Body of pancreas (tissue), 4 donors: ENCODE measurements around the gene DOCK2.

Experiments used
- CTCF ChIP-seq, 7 experiments: fragments of 450-650 bp in 4 of 7; fragments of 200-600 bp in 3 of 7; sonication (generic) in 3 of 7; IDR thresholded peaks; one replicate each; pipeline ENCODE4 v1.5.1; 2016 to 2019; ENCODE audit warnings: antibody characterized with exemption in 7 of 7
- POLR2A ChIP-seq, 3 donors: fragments of 450-650 bp; IDR thresholded peaks; one replicate each; pipeline ENCODE4 v1.6.1; 2016; ENCODE audit warnings: antibody characterized with exemption in 3 of 3, mild to moderate bottlenecking in 2 of 3

DNA sequence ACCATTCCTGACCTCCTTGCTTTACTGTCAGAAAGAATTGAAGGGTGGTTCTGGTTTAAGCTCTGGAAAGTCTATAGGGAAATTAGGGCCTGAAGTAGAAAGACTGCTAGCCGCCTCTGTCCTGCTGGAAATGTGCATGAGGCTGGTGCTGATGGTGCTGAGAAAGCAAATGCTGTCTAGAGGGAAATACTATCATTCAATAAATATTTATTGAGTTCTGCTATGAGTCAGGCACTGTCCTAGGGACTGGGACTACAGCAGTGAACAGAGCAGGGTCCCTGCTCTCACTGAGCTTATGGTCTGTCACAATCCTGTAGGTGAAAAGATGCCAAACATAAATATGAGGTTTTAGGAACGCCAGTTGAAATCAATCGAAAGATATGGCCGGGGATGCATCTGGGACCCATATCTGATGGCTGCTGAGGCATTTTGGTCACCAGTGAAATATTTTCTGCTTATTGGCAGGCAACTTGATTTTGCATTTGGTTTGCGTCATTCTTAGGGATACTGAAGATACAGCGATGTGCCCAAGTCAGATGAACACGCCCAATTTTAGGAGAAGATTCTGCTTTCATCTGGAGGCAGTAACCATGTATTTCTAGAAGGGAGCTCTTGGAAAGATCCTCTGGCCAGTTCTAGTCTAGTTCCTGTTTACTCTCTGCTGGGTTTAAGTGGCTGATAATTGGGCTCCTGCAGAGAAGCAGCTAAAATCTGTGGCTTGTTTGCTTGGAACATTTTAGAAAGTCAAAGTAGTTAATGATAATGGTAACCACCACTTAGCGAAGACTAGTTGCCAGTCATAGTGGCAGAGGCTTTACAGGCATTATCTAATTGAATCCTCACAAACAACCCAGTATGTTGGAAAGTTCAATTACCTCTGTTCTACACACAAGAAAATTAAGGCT lies 269.9 kb downstream of the DOCK2 start:
- TF ChIP-seq CTCF (IDR thresholded peaks at IDR 0.05) = no peak
- TF ChIP-seq POLR2A (IDR thresholded peaks at IDR 0.05) = no peak
